ENCODE measurements around the gene NTN4.
"Not testable (repeated sequence)": the region's sequence is repeated elsewhere in the genome, so short reads cannot be mapped to it uniquely, and the experiment has no call there.

The NTN4 gene

DNA sequence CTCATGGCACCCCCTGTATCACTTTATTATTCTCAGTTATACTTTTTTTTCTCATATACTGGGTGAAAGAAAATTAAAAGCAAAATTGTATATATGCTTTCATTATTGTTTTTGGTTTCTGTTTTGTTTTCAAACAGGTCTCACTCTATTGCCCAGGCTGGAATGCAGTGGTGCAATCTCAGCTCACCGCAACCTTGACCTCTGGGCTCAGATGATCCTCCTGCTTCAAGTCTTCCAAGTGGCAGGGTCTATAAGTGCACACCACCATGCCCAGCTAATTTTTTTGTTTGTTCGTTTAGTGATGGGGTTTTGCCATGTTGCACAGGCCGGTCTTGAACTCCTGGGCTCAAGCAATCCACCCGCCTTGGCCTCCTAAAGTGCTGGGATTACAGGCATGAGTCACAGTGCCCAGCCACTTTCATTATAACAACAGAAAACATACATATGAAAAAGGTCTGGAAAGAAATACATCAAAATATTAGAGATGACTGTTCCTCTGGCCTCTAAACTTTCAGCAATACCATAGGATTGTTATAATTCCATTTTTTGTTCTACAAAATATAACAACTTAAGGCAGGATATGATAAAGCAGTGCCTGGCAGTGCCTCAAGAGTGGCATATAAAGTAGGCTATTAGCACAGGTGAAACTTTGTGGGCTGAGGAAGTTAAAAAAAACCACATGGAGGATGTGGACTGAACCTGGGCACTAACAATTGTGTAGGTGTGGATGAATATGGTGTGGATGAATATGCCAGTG lies 5.8 kb upstream of the NTN4 start:
- DNase-seq = no peak

DNA sequence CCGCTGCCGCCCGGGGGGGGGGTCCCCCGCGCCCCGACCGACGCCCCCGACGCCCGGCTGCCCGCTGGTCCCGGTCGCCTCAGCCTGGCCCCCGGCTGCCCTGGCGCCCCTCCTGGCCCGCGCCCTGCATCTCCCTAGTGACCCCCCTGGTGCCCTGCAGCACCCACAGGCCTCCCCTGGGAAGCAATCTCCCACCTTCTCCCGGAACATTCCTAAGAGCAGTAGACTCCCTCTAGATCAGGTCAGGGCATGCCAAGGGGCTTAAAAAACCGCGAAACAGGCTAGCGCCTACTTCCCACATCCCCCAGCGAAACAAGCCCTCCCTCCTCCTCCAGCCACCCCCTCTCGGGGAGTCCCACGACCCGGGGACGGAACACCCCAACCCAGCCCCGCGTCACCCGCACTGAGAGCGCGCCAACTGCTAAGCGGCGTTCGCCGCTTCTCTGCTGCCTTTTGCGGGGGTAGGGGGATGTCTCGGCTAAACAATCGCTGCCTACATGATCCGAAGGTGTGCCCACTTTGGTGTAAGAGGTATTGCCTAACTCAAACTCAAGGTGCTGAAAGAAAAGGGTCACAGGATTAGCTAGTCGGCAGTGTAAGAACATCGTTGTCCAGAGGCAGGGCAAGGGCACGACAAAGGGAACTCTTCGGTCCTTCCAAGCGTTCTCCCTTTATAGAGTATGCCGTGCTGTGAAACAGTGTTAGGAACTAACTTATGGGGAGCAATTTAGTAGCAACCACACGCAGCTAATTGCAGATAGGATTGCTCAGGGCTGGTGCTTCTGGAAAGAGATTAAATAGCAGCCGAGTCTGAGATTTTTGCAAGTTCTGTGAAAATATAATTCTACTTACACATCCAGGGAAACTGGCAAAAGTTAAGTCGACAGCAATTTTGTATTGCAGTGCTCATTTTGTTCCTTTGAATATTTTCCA lies 619 bp upstream of the NTN4 start:
- DNase-seq = peak; percentile 70

DNA sequence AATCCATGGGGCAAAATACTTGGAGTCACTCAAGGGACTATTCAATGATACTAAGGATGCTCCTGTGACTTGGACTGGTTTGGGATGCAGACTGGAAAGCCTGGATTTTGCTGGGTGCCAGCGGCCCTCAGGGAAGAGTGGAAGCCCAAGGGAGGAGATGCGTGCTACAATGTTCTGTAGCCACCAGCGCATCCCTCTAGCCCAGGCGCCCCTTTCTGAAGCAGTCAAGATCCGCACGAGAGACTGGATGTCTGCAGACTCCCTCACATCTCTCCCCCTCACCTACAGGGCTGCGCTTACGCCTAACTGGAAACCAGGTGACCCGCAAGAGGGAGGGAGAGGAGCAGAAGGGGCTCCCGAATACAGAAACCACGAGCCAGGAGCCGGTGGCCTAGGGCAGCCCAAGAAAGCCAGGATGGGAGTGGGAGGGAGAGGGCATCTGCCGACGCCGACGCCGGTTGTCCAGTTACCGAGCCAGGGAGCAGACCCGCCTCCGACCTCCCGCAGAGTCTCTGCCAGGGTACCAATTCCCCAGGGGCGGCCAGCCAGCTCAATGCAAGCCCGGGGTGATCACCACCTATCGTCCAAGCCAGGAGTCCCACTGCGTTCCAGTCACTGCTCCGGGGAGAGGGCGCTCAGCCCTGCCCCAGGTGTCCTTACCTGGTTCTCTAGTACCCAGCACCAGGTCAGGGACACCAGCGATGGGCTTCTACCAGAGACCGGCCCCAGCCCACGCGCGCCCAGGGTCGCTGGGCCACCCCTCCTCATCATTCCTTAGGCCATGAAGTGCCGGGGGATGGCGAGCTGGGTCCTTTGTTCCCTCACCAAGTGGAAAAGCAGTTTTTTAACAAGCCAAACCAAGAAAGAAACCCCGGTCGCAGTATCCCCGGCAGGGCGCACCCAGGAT lies 1.2 kb downstream of the NTN4 start:
- peak; percentile 84 for DNase-seq

DNA sequence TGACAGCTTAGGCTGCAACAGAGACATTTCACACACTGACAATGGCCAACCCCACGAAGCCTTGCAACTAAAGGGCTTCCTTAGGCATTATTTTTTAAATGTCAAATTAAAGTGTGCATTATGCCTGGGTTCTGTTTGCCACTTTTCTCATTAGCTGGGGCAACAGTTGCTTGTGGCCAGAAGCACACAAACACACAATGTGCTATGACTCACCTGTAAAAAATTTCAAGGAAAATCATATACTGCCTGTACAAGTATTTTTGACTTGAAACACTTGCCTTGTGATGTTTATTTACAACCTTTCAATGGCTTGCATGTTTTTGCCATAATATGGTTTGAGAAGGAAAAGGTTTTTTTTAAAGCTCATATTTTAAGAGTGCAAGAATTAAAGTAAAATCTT lies 1.9 kb downstream of the NTN4 start:
- no peak for DNase-seq

DNA sequence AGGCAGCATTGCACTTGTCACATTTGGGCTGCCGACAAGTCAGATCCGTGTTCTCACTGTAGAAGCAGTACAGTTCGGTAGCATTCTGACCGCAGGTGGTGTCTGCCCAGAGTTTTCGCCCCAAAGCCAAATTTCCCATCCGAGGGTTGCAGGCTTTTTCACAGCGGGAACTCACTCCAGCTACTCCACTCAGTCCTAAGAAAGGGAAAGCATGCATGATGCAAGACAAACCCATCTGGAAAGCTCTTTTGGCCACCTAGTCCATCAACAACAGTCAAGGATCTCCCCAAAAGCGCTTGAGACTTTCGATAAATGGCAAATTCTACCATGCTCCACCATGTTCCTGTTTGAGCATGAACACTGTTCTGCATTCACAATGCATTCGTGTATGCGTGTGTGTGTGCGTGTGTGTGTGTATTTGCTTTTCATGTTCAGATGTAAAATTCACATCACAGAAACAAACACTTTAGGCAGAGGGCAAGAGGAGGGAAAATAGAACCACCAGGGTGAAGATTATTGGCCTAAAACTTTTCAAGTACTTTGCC lies 3.2 kb downstream of the NTN4 start:
- DNase-seq = no peak

DNA sequence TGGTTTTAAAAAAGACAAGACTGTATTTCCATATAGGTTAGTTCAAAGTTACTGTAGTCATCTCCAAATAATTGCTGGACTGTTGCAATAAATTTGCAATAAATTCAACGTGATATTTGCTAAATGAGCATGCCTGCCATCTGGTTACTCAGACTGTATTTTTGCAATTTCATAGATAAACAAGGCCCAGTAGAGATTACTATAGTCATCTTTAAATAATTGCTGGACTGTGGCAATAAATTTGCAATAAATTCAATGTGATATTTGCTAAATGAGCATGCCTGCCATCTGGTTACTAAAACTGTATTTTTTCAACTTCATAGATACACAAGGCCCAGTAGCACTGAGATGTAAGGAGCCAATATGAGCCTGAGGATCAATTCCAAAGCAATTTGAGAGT lies 5.6 kb downstream of the NTN4 start:
- DNase-seq = no peak

DNA sequence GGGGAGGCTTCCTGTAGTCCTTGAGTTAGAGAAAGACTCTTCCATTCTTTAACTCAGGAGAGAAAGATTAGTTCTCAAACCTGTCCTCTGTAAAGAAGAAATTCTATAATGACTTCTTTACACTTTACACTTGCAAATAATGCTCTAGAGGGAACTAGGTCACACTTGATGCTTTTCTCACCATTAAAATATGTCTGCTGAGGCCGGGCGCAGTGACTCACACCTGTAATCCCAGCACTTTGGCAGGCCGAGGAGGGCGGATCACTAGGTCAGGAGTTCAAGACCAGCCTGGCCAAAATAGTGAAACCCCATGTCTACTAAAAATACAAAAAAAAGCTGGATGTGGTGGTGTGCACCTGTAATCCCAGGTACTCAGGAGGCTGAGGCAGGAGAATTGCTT lies 6.3 kb downstream of the NTN4 start:
- DNase-seq = no peak

DNA sequence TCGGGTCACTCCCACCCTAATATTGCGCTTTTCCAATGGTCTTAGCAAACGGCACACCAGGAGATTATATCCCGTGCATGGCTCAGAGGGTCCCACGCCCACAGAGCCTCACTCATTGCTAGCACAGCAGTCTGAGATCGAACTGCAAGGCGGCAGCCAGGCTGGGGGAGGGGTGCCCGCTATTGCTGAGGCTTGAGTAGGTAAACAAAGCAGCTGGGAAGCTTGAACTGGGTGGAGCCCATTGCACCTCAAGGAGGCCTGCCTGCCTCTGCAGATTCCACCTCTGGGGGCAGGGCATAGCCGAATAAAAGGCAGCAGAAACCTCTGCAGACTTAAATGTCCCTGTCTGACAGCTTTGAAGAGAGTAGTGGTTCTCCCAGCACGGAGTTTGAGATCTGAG lies 15.1 kb downstream of the NTN4 start:
- not testable (repeated sequence) for DNase-seq

DNA sequence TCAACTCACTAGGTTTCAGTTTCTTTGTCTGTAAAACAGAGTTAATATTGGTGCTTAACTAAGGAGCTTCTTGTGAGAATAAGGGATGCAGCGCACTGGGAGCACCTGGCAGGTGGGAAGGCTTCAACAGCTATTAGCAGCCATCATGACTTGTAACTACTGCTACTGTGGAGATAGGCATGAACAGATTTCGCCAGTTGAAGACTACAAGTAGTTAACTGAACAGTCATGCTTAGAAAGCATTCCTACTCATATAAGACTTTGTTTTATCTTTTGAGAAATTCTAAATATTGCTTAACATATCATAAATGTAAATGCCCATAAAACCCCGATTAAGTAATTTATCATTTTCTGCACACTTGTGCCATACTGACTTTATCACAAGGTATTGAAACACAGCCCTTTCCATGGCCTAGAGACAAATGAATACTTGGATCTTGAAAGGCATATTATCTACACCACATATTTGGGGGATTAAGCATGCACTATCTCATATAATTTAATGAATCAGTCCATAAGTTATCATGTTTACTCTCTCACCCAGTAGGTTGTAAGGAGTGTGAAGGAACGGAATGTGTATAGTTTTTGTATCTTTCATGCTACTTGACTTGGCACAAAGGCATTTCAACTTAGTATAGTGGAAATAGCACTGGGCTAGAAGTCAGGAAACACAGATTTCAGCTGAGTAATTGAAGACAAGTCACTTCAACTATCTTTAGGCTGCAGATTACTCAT lies 16.1 kb downstream of the NTN4 start:
- DNase-seq = no peak

DNA sequence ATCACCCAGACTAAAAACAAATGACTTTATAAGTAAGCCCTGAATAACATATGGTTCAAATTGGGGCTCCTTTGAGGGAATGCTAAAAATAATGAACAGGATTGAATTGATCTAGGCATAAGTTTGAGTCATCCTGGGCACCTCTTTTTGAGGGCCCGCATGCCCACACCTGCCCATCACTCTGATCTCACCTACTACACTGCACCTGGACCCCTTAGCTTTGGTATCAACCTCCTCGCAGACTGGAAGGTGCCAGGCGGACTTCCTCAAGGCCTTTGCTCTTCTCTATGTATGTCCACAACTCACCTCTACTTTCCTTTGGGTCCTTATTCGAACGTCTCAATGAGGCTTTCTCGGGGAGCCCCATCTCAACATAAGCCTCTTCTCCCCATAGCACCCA lies 17.2 kb downstream of the NTN4 start:
- no peak for DNase-seq

DNA sequence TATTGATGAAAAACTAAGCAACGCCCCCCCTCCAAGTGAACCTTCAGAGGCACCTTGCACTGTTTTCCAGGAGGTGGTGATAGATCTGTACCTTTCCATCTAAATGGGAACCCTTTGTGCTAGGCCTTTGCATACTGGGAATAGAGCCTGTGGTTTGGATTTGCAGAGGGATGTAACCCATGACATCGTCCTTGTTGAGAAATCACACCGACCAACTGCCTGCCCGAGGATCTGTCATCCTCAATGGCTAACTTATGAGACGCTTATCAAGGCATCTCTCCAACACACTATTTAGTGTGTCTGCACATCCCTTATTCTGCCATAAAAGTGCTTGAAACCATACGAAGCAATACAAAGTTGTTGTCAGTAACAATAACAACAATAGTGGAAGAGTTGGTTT lies 22.9 kb downstream of the NTN4 start:
- no peak for DNase-seq

DNA sequence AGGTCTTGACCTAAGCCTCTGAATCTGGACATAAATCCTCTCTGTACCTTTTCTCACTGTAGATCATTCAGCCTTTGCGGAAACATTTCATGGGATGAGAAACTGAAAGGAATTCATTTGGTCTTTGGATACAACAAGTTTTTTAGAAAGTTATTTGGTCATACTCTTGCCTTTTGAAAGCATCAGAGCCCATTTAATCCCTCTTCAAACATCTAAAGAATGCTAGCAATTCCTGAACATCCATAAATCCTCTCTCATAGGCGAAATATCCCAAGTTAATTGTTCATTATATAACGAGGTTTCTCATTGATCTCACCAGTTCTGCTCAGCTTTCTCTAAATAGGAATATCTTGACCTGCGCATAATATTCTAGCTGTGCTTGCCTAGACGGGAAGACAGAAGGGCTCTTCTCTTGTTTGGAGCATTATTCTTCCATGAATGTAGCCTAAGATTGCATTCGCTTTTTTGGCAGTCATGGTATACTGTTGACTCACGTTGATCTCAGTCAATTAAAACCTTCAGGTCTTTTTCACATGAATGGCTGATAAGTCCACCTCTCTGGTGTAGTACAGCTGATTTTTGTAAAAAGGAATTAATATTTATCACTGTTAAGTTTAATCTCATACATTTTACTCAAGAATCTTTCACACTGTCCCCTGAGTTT lies 24.1 kb downstream of the NTN4 start:
- no peak for DNase-seq

DNA sequence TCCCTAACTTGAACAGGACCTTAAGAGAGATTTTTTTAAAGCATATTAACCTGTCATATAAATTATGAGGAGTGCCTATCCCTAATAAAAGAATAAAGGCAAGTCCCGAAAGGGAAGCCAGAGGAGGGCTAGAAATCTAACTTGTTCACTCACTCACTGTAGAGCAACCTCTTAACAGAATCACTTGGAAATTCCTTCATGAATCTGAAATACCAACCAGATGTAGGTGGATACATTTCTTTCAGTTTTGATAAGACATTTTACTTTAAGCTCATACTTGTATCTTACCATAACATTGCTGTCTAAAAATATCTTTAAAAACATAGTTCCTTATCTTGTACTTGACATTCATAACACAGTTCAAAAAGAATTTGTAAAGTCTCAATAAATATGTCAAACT lies 25.7 kb downstream of the NTN4 start:
- DNase-seq = no peak

DNA sequence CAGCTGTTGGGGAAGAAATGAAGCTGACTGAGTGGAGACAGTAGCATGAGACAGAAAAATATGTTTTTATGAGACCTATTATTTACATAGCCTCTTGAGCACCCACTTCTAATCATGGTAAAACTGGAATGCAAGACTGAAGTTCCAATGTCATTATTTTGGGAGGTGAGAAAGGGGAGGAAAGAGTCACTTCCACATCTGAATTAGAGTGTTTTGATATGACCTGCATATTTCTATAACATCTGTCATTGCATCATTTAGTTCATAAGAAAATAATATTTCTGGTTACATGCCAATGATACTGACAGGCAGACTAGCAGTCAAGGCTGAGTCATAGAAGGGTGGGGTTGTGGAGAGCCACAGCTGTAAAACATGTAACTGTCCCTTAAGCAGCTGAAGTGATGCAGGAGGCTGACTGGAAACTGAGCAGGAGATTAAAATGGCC lies 26.7 kb downstream of the NTN4 start:
- DNase-seq = no peak

DNA sequence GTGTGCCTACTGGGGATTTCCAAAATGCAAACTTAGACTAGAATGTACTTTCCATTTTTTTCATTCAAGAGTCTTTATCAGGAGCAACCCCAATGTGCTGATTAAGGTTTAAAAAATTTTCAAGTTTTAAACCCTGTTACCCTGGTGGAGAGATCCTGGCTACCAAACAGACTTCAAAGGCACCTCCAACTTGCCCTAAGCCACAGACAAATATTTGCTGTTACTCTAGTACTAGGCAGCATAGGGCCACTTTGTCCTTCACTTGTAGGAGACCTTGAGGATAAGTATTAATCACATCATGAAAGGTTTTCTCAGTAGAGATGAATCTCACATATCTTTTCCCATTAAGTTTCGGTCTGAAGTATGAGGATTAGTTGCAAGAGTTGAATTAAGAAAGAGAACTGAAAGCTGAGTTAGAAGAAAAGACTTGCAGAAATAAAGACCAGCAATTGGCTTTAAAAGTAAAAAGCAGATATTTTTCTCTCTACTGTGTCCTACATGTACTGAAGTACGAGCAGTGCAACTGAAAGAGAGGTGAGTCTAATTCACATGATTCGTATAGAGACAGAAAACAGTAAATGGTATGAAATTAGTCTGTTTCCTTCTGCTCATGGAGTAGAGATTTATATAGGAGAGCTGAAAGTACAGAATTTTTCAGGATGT lies 28.3 kb downstream of the NTN4 start:
- no peak for DNase-seq

DNA sequence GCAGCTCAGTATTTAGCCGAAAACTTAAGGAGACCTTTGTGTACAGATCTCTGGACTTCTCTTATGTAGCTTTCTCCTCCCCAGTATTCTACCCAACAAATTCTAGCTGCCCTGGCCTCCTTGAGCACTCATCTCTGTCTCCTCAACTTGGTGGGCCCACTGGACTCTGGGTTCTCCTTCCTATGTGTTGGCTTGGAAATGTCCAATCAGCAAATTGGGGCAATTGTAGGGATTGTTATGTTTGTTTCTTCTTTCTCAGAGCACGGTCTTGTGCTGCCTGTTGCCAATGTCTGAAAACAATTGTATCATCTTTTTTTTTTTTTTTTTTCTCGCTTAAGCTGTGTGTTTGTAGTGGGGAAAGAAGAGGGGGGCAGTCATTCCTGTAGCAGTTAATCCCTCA lies 30.2 kb downstream of the NTN4 start:
- no peak for DNase-seq

DNA sequence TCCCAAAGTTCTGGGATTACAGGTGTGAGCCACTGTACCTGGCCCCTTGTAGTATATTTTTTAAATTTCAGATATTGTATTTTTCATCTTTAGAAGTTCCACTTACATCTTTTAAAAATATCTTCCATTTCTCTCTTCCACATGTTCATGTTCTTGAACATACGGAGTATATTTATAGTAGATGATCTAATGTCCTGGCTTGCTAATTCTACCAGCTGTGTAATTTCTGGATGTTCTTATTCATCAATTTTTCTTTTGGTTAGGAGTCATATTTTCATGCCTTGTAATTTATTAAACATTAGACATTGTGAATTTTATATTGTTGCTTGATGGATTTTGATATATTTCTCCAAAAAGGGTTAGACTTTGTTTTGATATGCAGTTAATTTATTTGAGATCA lies 30.8 kb downstream of the NTN4 start:
- DNase-seq = no peak

DNA sequence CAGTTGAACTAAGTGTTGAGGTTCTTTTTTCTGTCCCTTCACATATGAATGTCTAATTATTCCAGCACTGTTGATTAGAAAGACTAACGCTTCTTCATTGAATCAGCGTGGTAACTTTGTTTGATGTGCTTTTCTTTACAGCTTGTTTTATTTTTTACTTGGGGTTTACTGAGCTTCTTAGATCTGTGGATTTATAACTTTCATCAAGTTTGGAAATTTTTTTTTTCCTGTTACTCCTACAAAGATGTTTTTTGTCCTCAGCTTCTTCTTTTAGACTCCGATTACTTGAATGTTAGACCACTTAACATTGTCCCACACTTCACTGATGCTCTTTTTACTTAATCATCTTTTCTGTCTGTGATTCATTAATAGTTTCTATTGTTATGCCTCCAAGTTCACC lies 31.5 kb downstream of the NTN4 start:
- no peak for DNase-seq

DNA sequence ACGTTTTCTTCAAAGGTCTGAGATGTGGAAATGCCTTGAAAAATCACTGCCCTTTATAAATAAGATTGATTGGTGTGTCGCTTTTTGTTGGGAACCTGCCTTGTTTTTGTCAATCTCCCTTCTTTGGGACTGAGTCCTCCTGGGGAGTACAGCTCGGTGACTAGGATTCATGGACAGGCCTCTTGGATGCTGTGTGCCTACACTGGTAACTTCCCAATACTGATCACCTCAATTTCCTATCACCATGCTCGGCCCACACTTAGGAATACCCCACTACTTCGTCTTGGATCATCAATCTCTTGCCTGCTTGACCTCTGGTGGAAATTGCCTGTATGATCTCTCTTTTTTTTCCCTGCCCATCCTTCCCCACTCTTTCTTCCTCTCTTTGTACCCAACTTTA lies 34.2 kb downstream of the NTN4 start:
- DNase-seq = no peak

DNA sequence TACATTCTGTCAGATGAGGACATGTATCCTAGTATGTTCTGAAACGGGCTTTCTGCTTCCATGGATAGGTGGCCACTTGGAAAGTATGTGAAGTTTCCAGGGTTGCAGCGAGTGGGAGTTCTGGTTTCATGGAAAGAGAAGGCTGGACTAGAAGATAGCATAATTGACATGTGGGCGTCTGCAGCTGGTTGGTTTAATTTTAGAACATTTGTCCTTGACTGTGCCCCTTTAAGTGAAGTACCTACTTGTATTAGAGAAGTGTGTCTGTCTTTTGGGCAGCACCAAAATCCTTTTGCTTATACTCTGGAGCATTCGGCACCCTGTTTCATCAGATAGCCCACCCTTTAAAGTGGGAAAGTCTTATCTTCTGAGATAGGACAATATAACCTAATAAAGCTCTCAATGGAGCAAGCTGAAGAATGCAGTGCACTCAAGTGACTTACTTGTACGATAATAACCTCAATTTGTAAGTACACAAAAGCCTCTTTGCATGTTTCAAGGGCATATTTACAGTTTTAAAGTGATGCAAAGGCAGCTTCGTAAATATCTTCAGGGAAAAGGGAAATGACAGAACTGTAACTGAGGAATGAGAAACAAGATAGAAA lies 35.2 kb downstream of the NTN4 start:
- no peak for DNase-seq

DNA sequence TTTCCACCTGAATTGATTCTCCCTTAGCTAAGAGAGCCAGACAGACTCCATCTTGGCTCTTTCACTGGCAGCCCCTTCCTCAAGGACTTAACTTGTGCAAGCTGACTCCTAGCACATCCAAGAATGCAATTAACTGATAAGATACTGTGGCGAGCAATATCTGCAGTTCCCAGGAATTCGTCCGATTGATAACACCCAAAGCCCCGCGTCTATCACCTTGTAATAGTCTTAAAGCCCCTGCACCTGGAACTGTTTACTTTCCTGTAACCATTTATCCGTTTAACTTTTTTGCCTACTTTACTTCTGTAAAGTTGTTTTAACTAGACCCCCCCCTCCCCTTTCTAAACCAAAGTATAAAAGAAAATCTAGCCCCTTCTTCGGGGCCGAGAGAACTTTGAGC lies 44.5 kb downstream of the NTN4 start:
- DNase-seq = not testable (repeated sequence)
